DMS53 treated with DMSO at 0.1 percent for 48 hours (cell line): Measurements from ENCODE around the gene ENPP6.
"Not testable (repeated sequence)": the region's sequence is repeated elsewhere in the genome, so short reads cannot be mapped to it uniquely, and the experiment has no call there.

ENCODE experiments used
- DNase-seq: peaks from one replicate; lab custom pipeline; 2025; ENCODE audit not compliant: unreplicated experiment; lab: John Stamatoyannopoulos, UW

The ENPP6 gene

GRCh38 chr4:184237612-184238011 lies 19.9 kb upstream of the ENPP6 start:
- peak; percentile 1 for DNase-seq

- DNase-seq, result no peak
These were observed 17.9 kb upstream of the ENPP6 start for GRCh38 chr4:184235526-184235925.

- no peak for DNase-seq
These were observed 16.5 kb upstream of the ENPP6 start for GRCh38 chr4:184234155-184234554.

- DNase-seq, result no peak
These were observed 15.3 kb upstream of the ENPP6 start for GRCh38 chr4:184232975-184233374.

- no peak for DNase-seq
These were observed 14.5 kb upstream of the ENPP6 start for GRCh38 chr4:184232202-184232601.

- no peak for DNase-seq
These were observed 13.9 kb upstream of the ENPP6 start for GRCh38 chr4:184231573-184231972.

- no peak for DNase-seq
These were observed 10.5 kb upstream of the ENPP6 start for GRCh38 chr4:184228056-184228705.

- DNase-seq, result no peak
These were observed 1.2 kb downstream of the ENPP6 start for GRCh38 chr4:184216515-184216914.

- DNase-seq, result no peak
These were observed 1.9 kb downstream of the ENPP6 start for GRCh38 chr4:184215709-184216328.

GRCh38 chr4:184214931-184215330 lies 2.7 kb downstream of the ENPP6 start:
- DNase-seq, result no peak

GRCh38 chr4:184207734-184208607 lies 9.7 kb downstream of the ENPP6 start:
- DNase-seq, result not testable (repeated sequence)

GRCh38 chr4:184205243-184205642 lies 12.4 kb downstream of the ENPP6 start:
- DNase-seq, result no peak

- DNase-seq, result no peak
These were observed 14.4 kb downstream of the ENPP6 start for GRCh38 chr4:184203300-184203699.

GRCh38 chr4:184201179-184201578 lies 16.5 kb downstream of the ENPP6 start:
- no peak for DNase-seq

- DNase-seq, result no peak
These were observed 17.4 kb downstream of the ENPP6 start for GRCh38 chr4:184200296-184200695.

GRCh38 chr4:184199780-184200179 lies 17.9 kb downstream of the ENPP6 start:
- DNase-seq, result no peak

GRCh38 chr4:184198190-184198589 lies 19.5 kb downstream of the ENPP6 start:
- DNase-seq, result no peak

GRCh38 chr4:184197536-184198082 lies 20.1 kb downstream of the ENPP6 start:
- no peak for DNase-seq

GRCh38 chr4:184196730-184197385 lies 20.8 kb downstream of the ENPP6 start:
- DNase-seq, result no peak

- no peak for DNase-seq
These were observed 23.8 kb downstream of the ENPP6 start for GRCh38 chr4:184193556-184194525.
